T-helper 1 cell treated with Interleukin-12 subunit alpha and Interleukin-12 subunit beta and Interleukin-4 antibody, amounts not matched to agents 30 ng/mL and 1 ng/mL, for 36 hours (primary cell): ENCODE results near the gene ZNF680. TPM values are rescaled to one million over a fixed set of nuclear protein-coding genes. Genes with fewer than 3 reads are reported as not detected.
"Not testable (repeated sequence)": the region's sequence is repeated elsewhere in the genome, so short reads cannot be mapped to it uniquely, and the experiment has no call there.

Experiments
- intact Hi-C: fragments of 100-400 bp; cut with micrococcal nuclease; formaldehyde crosslinking; loops from one replicate; pipeline ENCODE4 v1.15.1; 2024
- total RNA-seq: library from RNA; stranded (reverse); gene quantifications from 2 replicates; pipeline ENCODE4 v1.2.3, GENCODE V29; 2022

The ZNF680 gene
- total RNA-seq: 9.4 and 9.6 TPM in 2 replicates

- intact Hi-C loops: loop anchor here (1.0 to 5.0 kb wide), 13 partner anchors 35 to 811 kb away; partner anchors contain the start of genes ERV3-1, ZNF107, ZNF138 and ZNF273
Observed at GRCh38 chr7:64562626-64563278, at the start of gene ZNF680. TSS of gene ZNF680 (minus strand) at chr7:64563071. CDS start at chr7:64562954, 117 bp downstream.

- intact Hi-C loops: no loop called here
Observed at GRCh38 chr7:64612452-64612851, 49.6 kb upstream of the ZNF680 start.

GRCh38 chr7:64611717-64612116, 48.8 kb upstream of the ZNF680 start:
- intact Hi-C loops: no loop called here

- intact Hi-C loops: no loop called here
Observed at GRCh38 chr7:64610997-64611396, 48.1 kb upstream of the ZNF680 start.

- intact Hi-C loops: no loop called here
Observed at GRCh38 chr7:64608116-64608910, 45.4 kb upstream of the ZNF680 start.

GRCh38 chr7:64606385-64606784, 43.5 kb upstream of the ZNF680 start:
- intact Hi-C loops: no loop called here

GRCh38 chr7:64603271-64603670, 40.4 kb upstream of the ZNF680 start:
- intact Hi-C loops: no loop called here

- intact Hi-C loops: no loop called here
Observed at GRCh38 chr7:64602518-64602917, 39.6 kb upstream of the ZNF680 start.

GRCh38 chr7:64602086-64602485, 39.2 kb upstream of the ZNF680 start:
- intact Hi-C loops: no loop called here

GRCh38 chr7:64599359-64599758, 36.5 kb upstream of the ZNF680 start:
- intact Hi-C loops: no loop called here

GRCh38 chr7:64590971-64591370, 28.1 kb upstream of the ZNF680 start:
- intact Hi-C loops: no loop called here

- intact Hi-C loops: no loop called here
Observed at GRCh38 chr7:64581926-64582894, 19.3 kb upstream of the ZNF680 start.

GRCh38 chr7:64581391-64581790, 18.5 kb upstream of the ZNF680 start:
- intact Hi-C loops: no loop called here

- intact Hi-C loops: no loop called here
Observed at GRCh38 chr7:64574540-64575099, 11.7 kb upstream of the ZNF680 start.

- intact Hi-C loops: not testable (repeated sequence)
Observed at GRCh38 chr7:64570284-64570605, 7.4 kb upstream of the ZNF680 start.

- intact Hi-C loops: not testable (repeated sequence)
Observed at GRCh38 chr7:64569372-64570283, 6.8 kb upstream of the ZNF680 start.

GRCh38 chr7:64562256-64562625, 630 bp downstream of the ZNF680 start:
- intact Hi-C loops: loop anchor here (2.0 to 5.0 kb wide), 4 partner anchors 35 to 665 kb away; no protein-coding TSS in a partner anchor

GRCh38 chr7:64559206-64559605, 3.7 kb downstream of the ZNF680 start:
- intact Hi-C loops: no loop called here

GRCh38 chr7:64558781-64559180, 4.1 kb downstream of the ZNF680 start:
- intact Hi-C loops: no loop called here

GRCh38 chr7:64558323-64558705, 4.6 kb downstream of the ZNF680 start:
- intact Hi-C loops: no loop called here
